ENCODE measurements around the gene TTLL6.

- TF ChIP-seq CTCF (IDR thresholded peaks at IDR 0.05): no peak
- TF ChIP-seq POLR2A (IDR thresholded peaks at IDR 0.05): no peak
Observed at GRCh38 chr17:48769009-48769675, 47.9 kb downstream of the TTLL6 start.
